Stimulated activated memory B cell treated with anti-CD40 and anti-IgM and Interleukin-4, amounts not matched to agents 10 μg/mL and 1 μg/mL and 100 μg/mL, for 72 hours (primary cell): Measurements from ENCODE around the gene LCE7A.
A peak's percentile ranks its signal among the peaks of the same experiment; 100 is the strongest.

Source experiments
- ATAC-seq: fragments of 150-1000 bp; cut with Tn5 transposase; 2 replicates; pipeline ENCODE4 v1.10.0; 2021
- H3K27ac Mint-ChIP-seq: one replicate; pipeline ENCODE4 v1.8.0; 2022; ENCODE audit warnings: mild to moderate bottlenecking, mixed read lengths
- H3K27me3 Mint-ChIP-seq: one replicate; pipeline ENCODE4 v1.8.0; 2022; ENCODE audit warnings: mixed read lengths
- H3K36me3 Mint-ChIP-seq: one replicate; pipeline ENCODE4 v1.8.0; 2022; ENCODE audit warnings: mixed read lengths
- H3K4me1 Mint-ChIP-seq: one replicate; pipeline ENCODE4 v1.8.0; 2022; ENCODE audit warnings: mixed read lengths
- H3K4me3 Mint-ChIP-seq: one replicate; pipeline ENCODE4 v1.8.0; 2022; ENCODE audit warnings: mild to moderate bottlenecking, moderate library complexity, mixed read lengths
- H3K9me3 Mint-ChIP-seq: one replicate; pipeline ENCODE4 v1.8.0; 2022; ENCODE audit warnings: mixed read lengths

Gene LCE7A

GRCh38 chr1:152899883-152900282, 40.1 kb downstream of the LCE7A start:
- no peak for ATAC-seq
- Mint-ChIP-seq H3K9me3 (no peaks in the 10 kb centered on the region), H3K27me3 (peaks cover 48% of the 10 kb centered on the region)

GRCh38 chr1:152901631-152902030, 41.8 kb downstream of the LCE7A start:
- Mint-ChIP-seq H3K27me3 (peaks cover 48% of the 10 kb centered on the region), H3K4me3 (no peak overlapping the region), H3K9me3 (no peaks in the 10 kb centered on the region), H3K4me1 (no peaks in the 10 kb centered on the region), H3K27ac (no peak overlapping the region), H3K36me3 (no peaks in the 10 kb centered on the region)
- no peak for ATAC-seq

More at GRCh38 chr1:152899883-152900282, 40.1 kb downstream of the LCE7A start:
- Mint-ChIP-seq H3K36me3 (no peaks in the 10 kb centered on the region), H3K4me1 (no peaks in the 10 kb centered on the region), H3K27ac (no peak overlapping the region), H3K4me3 (no peak overlapping the region)

- ATAC-seq: no peak
- peaks cover under 1% of the 10 kb centered on the region for H3K4me1 Mint-ChIP-seq
These were observed 42.8 kb downstream of the LCE7A start for GRCh38 chr1:152902636-152903035.

GRCh38 chr1:152904688-152905440, 45.1 kb downstream of the LCE7A start:
- peaks cover 1% of the 10 kb centered on the region for H3K9me3 Mint-ChIP-seq
- H3K4me1 Mint-ChIP-seq: peaks cover 8% of the 10 kb centered on the region
- no peaks in the 10 kb centered on the region for H3K36me3 Mint-ChIP-seq
- no peak for ATAC-seq
- peaks cover 50% of the 10 kb centered on the region for H3K27me3 Mint-ChIP-seq
- H3K27ac Mint-ChIP-seq: no peak overlapping the region
- H3K4me3 Mint-ChIP-seq: no peak overlapping the region

More at GRCh38 chr1:152902636-152903035, 42.8 kb downstream of the LCE7A start:
- Mint-ChIP-seq H3K9me3 (no peaks in the 10 kb centered on the region), H3K36me3 (no peaks in the 10 kb centered on the region), H3K4me3 (no peak overlapping the region), H3K27me3 (peaks cover 50% of the 10 kb centered on the region), H3K27ac (no peak overlapping the region)

GRCh38 chr1:152906023-152906565, 46.3 kb downstream of the LCE7A start:
- Mint-ChIP-seq H3K27me3 (peaks cover 43% of the 10 kb centered on the region), H3K36me3 (no peaks in the 10 kb centered on the region), H3K4me1 (peaks cover 8% of the 10 kb centered on the region), H3K4me3 (no peak overlapping the region), H3K27ac (no peak overlapping the region), H3K9me3 (peaks cover 6% of the 10 kb centered on the region)
- no peak for ATAC-seq

GRCh38 chr1:152907686-152908601, 48.1 kb downstream of the LCE7A start, which contains the start of gene IVL:
Gene IVL (plus strand): TSS chr1:152908546. CDS start chr1:152909798, 1,252 bp downstream.
- no peak within 1 kb of the TSS for H3K4me3 Mint-ChIP-seq
- peak; percentile 83 for ATAC-seq
- H3K9me3 Mint-ChIP-seq: peaks cover 6% of the 10 kb centered on the region
- peaks cover 8% of the 10 kb centered on the region for H3K4me1 Mint-ChIP-seq
- peaks cover 52% of the 10 kb centered on the region for H3K27me3 Mint-ChIP-seq
- H3K36me3 Mint-ChIP-seq: no peaks in the 10 kb centered on the region
- no peak within 1 kb of the TSS for H3K27ac Mint-ChIP-seq

GRCh38 chr1:152909206-152909605, 49.4 kb downstream of the LCE7A start:
- peaks cover 6% of the 10 kb centered on the region for H3K9me3 Mint-ChIP-seq
- H3K4me3 Mint-ChIP-seq: no peak overlapping the region
- H3K4me1 Mint-ChIP-seq: peaks cover 8% of the 10 kb centered on the region
- ATAC-seq: no peak
- H3K27me3 Mint-ChIP-seq: peaks cover 56% of the 10 kb centered on the region
- H3K36me3 Mint-ChIP-seq: no peaks in the 10 kb centered on the region
- H3K27ac Mint-ChIP-seq: no peak overlapping the region
